IMR-90 (cell line): Measurements from ENCODE around the gene WDR43. TPM values are rescaled to one million over a fixed set of nuclear protein-coding genes. Genes with fewer than 3 reads are reported as not detected.
A peak's percentile ranks its signal among the peaks of the same experiment; 100 is the strongest.

Experiments used
- ATAC-seq: fragments of 200-7000 bp; cut with Tn5 transposase; 2 replicates; pipeline ENCODE4 v1.9.1; 2020; ENCODE audit warnings: low read depth, mild to moderate bottlenecking, moderate library complexity
- BruUV-seq: library from RNA; stranded (reverse); fragments of 400-500 nt; replicated peaks from 2 replicates; lab custom pipeline; 2021; lab: Mats Ljungman, UMichigan
- CTCF ChIA-PET: fragments of 300-600 bp; formaldehyde crosslinking; extraction: SDS; loops from one replicate; lab custom pipeline; 2021; ENCODE audit warnings: antibody characterized with exemption; lab: Yijun Ruan, JAX
- POLR2A ChIA-PET: fragments of 300-600 bp; sonication (Branson Sonifier 250); formaldehyde crosslinking; loops from one replicate; lab custom pipeline; 2022; ENCODE audit warnings: antibody characterized with exemption; ENCODE audit not compliant: unreplicated experiment; lab: Charles Lee
- DNase-seq: peaks from one replicate; pipeline ENCODE4 v3.0.0; 2013
- H2AFZ ChIP-seq: replicated peaks from 2 replicates; pipeline ENCODE3; 2013; ENCODE audit warnings: low read length, mild to moderate bottlenecking; ENCODE audit not compliant: poor library complexity
- H2AK5ac ChIP-seq: 2 replicates; pipeline ENCODE4 v1.6.1; 2013; ENCODE audit warnings: low read depth, low read length, inconsistent platforms
- H2AK9ac ChIP-seq: replicated peaks from 2 replicates; pipeline ENCODE3; 2013; ENCODE audit warnings: mild to moderate bottlenecking, low read depth, low read length, moderate library complexity; ENCODE audit not compliant: poor library complexity
- H2BK120ac ChIP-seq: 2 replicates; pipeline ENCODE4 v1.6.1; 2013; ENCODE audit warnings: low read depth, low read length, inconsistent platforms
- H2BK15ac ChIP-seq: 3 replicates; pipeline ENCODE4 v1.6.1; 2013; ENCODE audit warnings: low read depth, low read length, inconsistent platforms
- H2BK20ac ChIP-seq: 2 replicates; pipeline ENCODE4 v1.6.1; 2013; ENCODE audit warnings: low read depth, mild to moderate bottlenecking, inconsistent platforms, low read length, moderate library complexity
- H2BK5ac ChIP-seq: 2 replicates; pipeline ENCODE4 v1.6.1; 2013; ENCODE audit warnings: mild to moderate bottlenecking, low read depth, low read length, inconsistent platforms; ENCODE audit not compliant: poor library complexity, severe bottlenecking
- H3K14ac ChIP-seq: replicated peaks from 2 replicates; pipeline ENCODE4 v1.6.1; 2013; ENCODE audit warnings: low read depth, low read length, inconsistent platforms
- H3K18ac ChIP-seq: 2 replicates; pipeline ENCODE4 v1.6.1; 2013; ENCODE audit warnings: low read depth, low read length, control low read depth
- H3K23ac ChIP-seq: 2 replicates; pipeline ENCODE4 v1.6.1; 2013; ENCODE audit warnings: low read depth, low read length, inconsistent platforms
- H3K27ac ChIP-seq: 2 replicates; pipeline ENCODE4 v1.5.1; 2013; ENCODE audit warnings: mild to moderate bottlenecking, control low read depth, low read length; ENCODE audit not compliant: insufficient read depth
- H3K27me3 ChIP-seq: 2 replicates; pipeline ENCODE4 v1.6.1; 2013; ENCODE audit warnings: low read length; ENCODE audit not compliant: control insufficient read depth, insufficient read depth
- H3K36me3 ChIP-seq: 2 replicates; pipeline ENCODE4 v1.6.1; 2013; ENCODE audit warnings: low read length, mixed read lengths; ENCODE audit not compliant: control insufficient read depth, insufficient read depth
- H3K4ac ChIP-seq: 2 replicates; pipeline ENCODE4 v1.6.1; 2013; ENCODE audit warnings: low read depth, low read length, inconsistent platforms
- H3K4me1 ChIP-seq: 2 replicates; pipeline ENCODE4 v1.6.1; 2013; ENCODE audit warnings: low read length, mixed read lengths; ENCODE audit not compliant: control insufficient read depth, insufficient read depth
- H3K4me2 ChIP-seq: 2 replicates; pipeline ENCODE4 v1.6.1; 2013; ENCODE audit warnings: low read depth, mild to moderate bottlenecking, control low read depth, low read length, moderate library complexity
- H3K4me3 ChIP-seq: 2 replicates; pipeline ENCODE4 v1.5.1; 2013; ENCODE audit warnings: low read depth, mild to moderate bottlenecking, control low read depth, low read length, moderate library complexity; ENCODE audit not compliant: insufficient read depth
- H3K56ac ChIP-seq: 2 replicates; pipeline ENCODE4 v1.6.1; 2013; ENCODE audit warnings: low read length, inconsistent platforms; ENCODE audit not compliant: insufficient read depth; ENCODE audit errors: extremely low read depth
- H3K79me1 ChIP-seq, 2 experiments: 2 replicates each; pipeline ENCODE4 v1.6.1; 2013; ENCODE audit warnings: low read length in 2 of 2, inconsistent platforms in 1 of 2, low read depth in 1 of 2
- H3K9ac ChIP-seq: 2 replicates; pipeline ENCODE4 v1.6.1; 2013; ENCODE audit warnings: low read depth, low read length, control low read depth
- H3K9me1 ChIP-seq: 2 replicates; pipeline ENCODE4 v1.6.1; 2013; ENCODE audit warnings: low read length, inconsistent platforms; ENCODE audit not compliant: insufficient read depth
- H3K9me3 ChIP-seq: 2 replicates; pipeline ENCODE4 v1.6.1; 2013; ENCODE audit warnings: low read length; ENCODE audit not compliant: control insufficient read depth, insufficient read depth
- H4K20me1 ChIP-seq: 2 replicates; pipeline ENCODE4 v1.6.1; 2013; ENCODE audit warnings: low read length, inconsistent platforms; ENCODE audit not compliant: insufficient read depth
- H4K5ac ChIP-seq: 2 replicates; pipeline ENCODE4 v1.6.1; 2013; ENCODE audit warnings: mild to moderate bottlenecking, low read depth, low read length, control low read depth
- H4K8ac ChIP-seq, 2 experiments: 2 replicates each; pipeline ENCODE4 v1.6.1; 2013; ENCODE audit warnings: low read depth in 2 of 2, low read length in 2 of 2, control low read depth in 1 of 2, inconsistent platforms in 1 of 2
- H4K91ac ChIP-seq: 2 replicates; pipeline ENCODE4 v1.6.1; 2013; ENCODE audit warnings: low read depth, low read length, inconsistent platforms; ENCODE audit not compliant: insufficient read depth
- BHLHE40 ChIP-seq: fragments of 150-350 bp; IDR thresholded peaks from 2 replicates; pipeline ENCODE4 v1.6.1; 2016; ENCODE audit warnings: mild to moderate bottlenecking, low read depth, low read length
- CEBPB ChIP-seq: IDR thresholded peaks from 2 replicates; pipeline ENCODE4 v1.6.1; 2012; ENCODE audit warnings: low read depth, low read length, improper control_type of control experiment
- CHD1 ChIP-seq: IDR thresholded peaks from 2 replicates; pipeline ENCODE4 v1.6.1; 2012; ENCODE audit warnings: low read depth, low read length, improper control_type of control experiment
- FOS ChIP-seq: fragments of 150-350 bp; IDR thresholded peaks from 2 replicates; pipeline ENCODE4 v1.6.1; 2016; ENCODE audit warnings: low read depth, low read length
- MAFK ChIP-seq: IDR thresholded peaks from 2 replicates; pipeline ENCODE4 v1.6.1; 2012; ENCODE audit warnings: low read depth, low read length, improper control_type of control experiment
- MAZ ChIP-seq: IDR thresholded peaks from 2 replicates; pipeline ENCODE4 v1.6.1; 2012; ENCODE audit warnings: low read depth, mild to moderate bottlenecking, low read length, improper control_type of control experiment, moderate library complexity, borderline replicate concordance
- MXI1 ChIP-seq: IDR thresholded peaks from 2 replicates; pipeline ENCODE4 v1.6.1; 2012; ENCODE audit warnings: low read depth, mild to moderate bottlenecking, low read length, moderate library complexity, borderline replicate concordance
- NFE2L2 ChIP-seq: fragments of 150-350 bp; IDR thresholded peaks from 2 replicates; pipeline ENCODE4 v1.6.1; 2016; ENCODE audit warnings: low read depth, mild to moderate bottlenecking, low read length
- POLR2A ChIP-seq: IDR thresholded peaks from 2 replicates; pipeline ENCODE4 v1.6.1; 2012; ENCODE audit warnings: mild to moderate bottlenecking, low read depth, low read length
- RAD21 ChIP-seq: IDR thresholded peaks from 2 replicates; pipeline ENCODE4 v1.6.1; 2012; ENCODE audit warnings: low read length, improper control_type of control experiment
- RCOR1 ChIP-seq: IDR thresholded peaks from 2 replicates; pipeline ENCODE4 v1.6.1; 2012; ENCODE audit warnings: mild to moderate bottlenecking, low read length, improper control_type of control experiment; ENCODE audit not compliant: insufficient replicate concordance
- RFX5 ChIP-seq: IDR thresholded peaks from 2 replicates; pipeline ENCODE4 v1.8.0; 2012; ENCODE audit warnings: low read depth, mild to moderate bottlenecking, low read length, moderate library complexity
- SMC3 ChIP-seq: fragments of 150-350 bp; IDR thresholded peaks from 2 replicates; pipeline ENCODE4 v1.6.1; 2016; ENCODE audit warnings: low read depth, mild to moderate bottlenecking, antibody characterized with exemption, low read length, moderate library complexity
- whole genome bisulfite sequencing, 2 experiments: methylation state at CpG; one replicate each; pipeline versions ENCODE4 v1.1.5 to v1.1.7; 2013; ENCODE audit warnings: missing lambda C conversion rate in 2 of 2; ENCODE audit not compliant: insufficient read length in 1 of 2; ENCODE audit errors: extremely low coverage in 2 of 2; 5-methylcytosine and 5-hydroxymethylcytosine counted together
- dilution Hi-C: fragments of 300-500 bp; cut with HindIII; formaldehyde crosslinking; loops from one replicate; pipeline ENCODE4 v1.14.3; 2018; ENCODE audit warnings: low sequenced_read_pairs; ENCODE audit not compliant: unreplicated experiment
- in situ Hi-C: fragments of 300-500 bp; cut with MboI; formaldehyde crosslinking; loops from 3 replicates; pipeline ENCODE4 v1.14.3; 2019; ENCODE audit warnings: low sequenced_read_pairs, inconsistent platforms, mixed read lengths
- intact Hi-C: fragments of 100-400 bp; cut with micrococcal nuclease; formaldehyde crosslinking; loops from 2 replicates; pipeline ENCODE4 v1.10.0; 2022
- polyA plus RNA-seq, 3 experiments: library from polyadenylated mRNA; depleted of rRNA; stranded (reverse); fragments of >200 nt; gene quantifications; 2 replicates each; pipeline ENCODE4 v1.2.3, GENCODE V29; 2012; ENCODE audit warnings: low replicate concordance in 1 of 3
- total RNA-seq: library from RNA; depleted of rRNA; stranded (reverse); fragments of >200 nt; gene quantifications from 2 replicates; pipeline ENCODE4 v1.2.3, GENCODE V29; 2012
- TF ChIP-seq, protein P1 (sequence below): fragments of 150-350 bp; IDR thresholded peaks from 2 replicates; pipeline ENCODE4 v1.6.1; 2016; ENCODE audit warnings: low read depth, mild to moderate bottlenecking, low read length, moderate library complexity, borderline replicate concordance
- TF ChIP-seq, protein P2 (sequence below): fragments of 150-350 bp; IDR thresholded peaks from 2 replicates; pipeline ENCODE4 v1.6.1; 2017; ENCODE audit warnings: mild to moderate bottlenecking, antibody characterized with exemption, low read length, low read depth
- TF ChIP-seq, protein P3 (sequence below): conservative IDR thresholded peaks from 2 replicates; pipeline ENCODE4 v1.5.1; 2012; ENCODE audit warnings: mild to moderate bottlenecking, low read depth, low read length, improper control_type of control experiment

The WDR43 gene
- total and polyA plus RNA-seq, 2 of the 4 experiments (the other 2 are of a cell fraction): 40.3 to 300 TPM

DNA sequence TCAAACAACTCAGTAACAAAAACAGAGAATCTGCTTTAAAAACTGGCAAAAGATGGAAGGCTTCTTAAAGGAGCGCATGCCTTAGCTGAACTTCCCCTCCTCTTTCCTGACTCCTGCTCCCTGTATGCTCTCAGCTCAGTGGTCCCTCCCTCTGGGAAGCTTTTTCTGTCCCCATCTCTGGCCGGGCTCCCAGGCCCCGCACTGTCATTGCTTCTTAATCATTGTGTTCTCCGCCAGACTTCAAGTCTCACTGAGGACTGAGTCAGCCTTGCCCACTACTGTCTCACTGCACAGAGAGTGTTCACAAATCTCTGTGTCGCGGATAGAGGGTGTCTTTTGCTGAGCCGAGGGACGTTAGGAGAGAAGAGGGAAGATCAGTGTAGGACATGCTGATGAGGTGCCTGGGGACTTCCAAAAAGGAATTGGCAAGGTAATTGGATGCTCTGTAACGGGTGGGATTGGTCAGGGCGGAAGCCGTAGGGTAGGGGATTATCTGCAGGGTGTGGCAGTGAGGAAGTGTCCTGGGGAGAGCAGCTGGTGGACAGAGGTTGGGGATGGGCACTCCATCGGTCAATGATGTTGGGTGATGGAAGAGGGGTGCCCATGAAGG, 102.9 kb downstream of the WDR43 start:
- ATAC-seq (peak; percentile 68), DNase-seq (peak; percentile 22)
- H3K9ac ChIP-seq: no peak overlapping the region
- H2AK5ac ChIP-seq: no peak overlapping the region
- in situ Hi-C loops (no loop called here), intact Hi-C loops (no loop called here), dilution Hi-C loops (no loop called here)
- no peak overlapping the region for H2BK5ac ChIP-seq
- H3K79me1 ChIP-seq: no peaks in the 10 kb centered on the region
- H3K36me3 ChIP-seq: no peaks in the 10 kb centered on the region
- H4K5ac ChIP-seq: no peak overlapping the region
- H3K4me3 ChIP-seq: no peak overlapping the region
- H2BK20ac ChIP-seq: no peak overlapping the region
- no peak overlapping the region for H2BK15ac ChIP-seq
- H3K9me3 ChIP-seq: no peaks in the 10 kb centered on the region
- no TSS peak for BruUV-seq
- no peak overlapping the region for H3K4ac ChIP-seq
- H3K27me3 ChIP-seq: 0 out of 2 replicates have a peak, but pooled peaks cover 2% of the 10 kb centered on the region
- H4K20me1 ChIP-seq: no peaks in the 10 kb centered on the region
- no peak overlapping the region for H4K8ac ChIP-seq
- POLR2A ChIA-PET: no interaction called here
- no peak overlapping the region for H3K27ac ChIP-seq
- H3K23ac ChIP-seq: no peak overlapping the region
- H2BK120ac ChIP-seq: no peak overlapping the region
- CTCF ChIA-PET: no interaction called here
- H2AK9ac ChIP-seq: no peak overlapping the region
- TF ChIP-seq, protein P1, sequence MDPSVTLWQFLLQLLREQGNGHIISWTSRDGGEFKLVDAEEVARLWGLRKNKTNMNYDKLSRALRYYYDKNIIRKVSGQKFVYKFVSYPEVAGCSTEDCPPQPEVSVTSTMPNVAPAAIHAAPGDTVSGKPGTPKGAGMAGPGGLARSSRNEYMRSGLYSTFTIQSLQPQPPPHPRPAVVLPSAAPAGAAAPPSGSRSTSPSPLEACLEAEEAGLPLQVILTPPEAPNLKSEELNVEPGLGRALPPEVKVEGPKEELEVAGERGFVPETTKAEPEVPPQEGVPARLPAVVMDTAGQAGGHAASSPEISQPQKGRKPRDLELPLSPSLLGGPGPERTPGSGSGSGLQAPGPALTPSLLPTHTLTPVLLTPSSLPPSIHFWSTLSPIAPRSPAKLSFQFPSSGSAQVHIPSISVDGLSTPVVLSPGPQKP: no peak
- TF ChIP-seq RCOR1: no peak
- TF ChIP-seq, protein P2, sequence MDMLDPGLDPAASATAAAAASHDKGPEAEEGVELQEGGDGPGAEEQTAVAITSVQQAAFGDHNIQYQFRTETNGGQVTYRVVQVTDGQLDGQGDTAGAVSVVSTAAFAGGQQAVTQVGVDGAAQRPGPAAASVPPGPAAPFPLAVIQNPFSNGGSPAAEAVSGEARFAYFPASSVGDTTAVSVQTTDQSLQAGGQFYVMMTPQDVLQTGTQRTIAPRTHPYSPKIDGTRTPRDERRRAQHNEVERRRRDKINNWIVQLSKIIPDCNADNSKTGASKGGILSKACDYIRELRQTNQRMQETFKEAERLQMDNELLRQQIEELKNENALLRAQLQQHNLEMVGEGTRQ: no peak
- no peak for TF ChIP-seq BHLHE40
- no peak for TF ChIP-seq SMC3
- no peak for TF ChIP-seq POLR2A
- no peak for TF ChIP-seq MAZ
- TF ChIP-seq, protein P3, sequence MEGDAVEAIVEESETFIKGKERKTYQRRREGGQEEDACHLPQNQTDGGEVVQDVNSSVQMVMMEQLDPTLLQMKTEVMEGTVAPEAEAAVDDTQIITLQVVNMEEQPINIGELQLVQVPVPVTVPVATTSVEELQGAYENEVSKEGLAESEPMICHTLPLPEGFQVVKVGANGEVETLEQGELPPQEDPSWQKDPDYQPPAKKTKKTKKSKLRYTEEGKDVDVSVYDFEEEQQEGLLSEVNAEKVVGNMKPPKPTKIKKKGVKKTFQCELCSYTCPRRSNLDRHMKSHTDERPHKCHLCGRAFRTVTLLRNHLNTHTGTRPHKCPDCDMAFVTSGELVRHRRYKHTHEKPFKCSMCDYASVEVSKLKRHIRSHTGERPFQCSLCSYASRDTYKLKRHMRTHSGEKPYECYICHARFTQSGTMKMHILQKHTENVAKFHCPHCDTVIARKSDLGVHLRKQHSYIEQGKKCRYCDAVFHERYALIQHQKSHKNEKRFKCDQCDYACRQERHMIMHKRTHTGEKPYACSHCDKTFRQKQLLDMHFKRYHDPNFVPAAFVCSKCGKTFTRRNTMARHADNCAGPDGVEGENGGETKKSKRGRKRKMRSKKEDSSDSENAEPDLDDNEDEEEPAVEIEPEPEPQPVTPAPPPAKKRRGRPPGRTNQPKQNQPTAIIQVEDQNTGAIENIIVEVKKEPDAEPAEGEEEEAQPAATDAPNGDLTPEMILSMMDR: no peak
- TF ChIP-seq CEBPB: no peak
- TF ChIP-seq FOS: no peak
- TF ChIP-seq MXI1: no peak
- no peak for TF ChIP-seq CHD1
- no peak for TF ChIP-seq MAFK
- TF ChIP-seq NFE2L2: no peak
- TF ChIP-seq RAD21: no peak
- TF ChIP-seq RFX5: no peak
- no peak overlapping the region for H3K4me2 ChIP-seq
- no peak overlapping the region for H3K56ac ChIP-seq
- 0 out of 2 replicates have a peak, but pooled peaks cover 2% of the 10 kb centered on the region for H3K9me1 ChIP-seq
- no peaks in the 10 kb centered on the region for H3K4me1 ChIP-seq
- no peak overlapping the region for H3K14ac ChIP-seq
- H4K91ac ChIP-seq: no peak overlapping the region
- peak overlapping the region; percentile 0 for H2AFZ ChIP-seq
- 37% methylated on average over 8 of the region's 12 CpGs; no CpG with 5 or more reads in 1 of the 2 experiments for WGBS, 2 experiments
- no peak overlapping the region for H3K18ac ChIP-seq
